OCI-LY3 (cell line): ENCODE data around the gene PDIA5.

ENCODE experiments used
- H2AFZ ChIP-seq: fragments of 200-600, 300-600 bp; shearing (Covaris generic); 2 replicates; pipeline ENCODE4 v1.6.0; 2014; ENCODE audit warnings: antibody characterized with exemption, low read depth, low read length
- H3K27ac ChIP-seq: fragments of 200-600, 300-600 bp; sonication (generic); 2 replicates; pipeline ENCODE4 v1.5.1; 2014; ENCODE audit warnings: mild to moderate bottlenecking, low read length, moderate library complexity, mixed read lengths
- H3K27me3 ChIP-seq: fragments of 200-600, 300-600 bp; sonication (generic); 2 replicates; pipeline ENCODE4 v1.6.1; 2014; ENCODE audit warnings: low read depth, low read length, mixed read lengths
- H3K36me3 ChIP-seq: fragments of 200-600, 300-600 bp; sonication (generic); replicated peaks from 2 replicates; pipeline ENCODE3; 2014; ENCODE audit warnings: low read depth, low read length, mixed read lengths
- H3K4me1 ChIP-seq: fragments of 300-600, 200-600 bp; sonication (generic); 2 replicates; pipeline ENCODE4 v1.6.1; 2014; ENCODE audit warnings: low read length, mixed read lengths
- H3K4me2 ChIP-seq: fragments of 200-600, 300-600 bp; sonication (generic); 2 replicates; pipeline ENCODE4 v1.6.1; 2014; ENCODE audit warnings: low read length, mixed read lengths
- H3K4me3 ChIP-seq: fragments of 300-600, 200-600 bp; sonication (generic); 2 replicates; pipeline ENCODE4 v1.5.1; 2014; ENCODE audit warnings: antibody characterized with exemption, mild to moderate bottlenecking, low read length, moderate library complexity
- H3K79me2 ChIP-seq: fragments of 300-600, 200-600 bp; shearing (Covaris generic); 2 replicates; pipeline ENCODE4 v1.6.1; 2014; ENCODE audit warnings: mild to moderate bottlenecking, low read length, mixed read lengths
- H3K9ac ChIP-seq: fragments of 300-600, 200-600 bp; shearing (Covaris generic); 2 replicates; pipeline ENCODE4 v1.6.0; 2014; ENCODE audit warnings: mild to moderate bottlenecking, low read length, moderate library complexity
- H3K9me3 ChIP-seq: fragments of 200-600, 300-600 bp; shearing (Covaris generic); 2 replicates; pipeline ENCODE4 v1.6.1; 2014; ENCODE audit warnings: low read length, mixed read lengths; ENCODE audit not compliant: insufficient read depth
- H4K20me1 ChIP-seq: fragments of 200-600, 300-600 bp; sonication (generic); 2 replicates; pipeline ENCODE4 v1.6.1; 2016; ENCODE audit warnings: low read length, mixed read lengths; ENCODE audit not compliant: insufficient read depth
- CTCF ChIP-seq: fragments of 200-600, 300-600 bp; sonication (generic); IDR thresholded peaks from 2 replicates; pipeline ENCODE4 v1.5.1; 2014; ENCODE audit warnings: antibody characterized with exemption, low read length, low read depth
- EZH2phosphoT487 ChIP-seq: fragments of 200-600 bp; shearing (Covaris generic); IDR thresholded peaks from 2 replicates; pipeline ENCODE4 v1.6.1; 2018; ENCODE audit warnings: antibody characterized with exemption, mixed run types, low read depth

The PDIA5 gene

GRCh38 chr3:123039178-123039577, 27.6 kb upstream of the PDIA5 start:
- Histone ChIP-seq H3K9me3 (no peaks in the 10 kb centered on the region), H3K27me3 (peaks cover 36% of the 10 kb centered on the region)

GRCh38 chr3:123042413-123042812, 24.4 kb upstream of the PDIA5 start:
- H2AFZ ChIP-seq = no peak overlapping the region
- no peaks in the 10 kb centered on the region for H3K9me3 ChIP-seq
- no peak overlapping the region for H3K4me3 ChIP-seq
- H3K79me2 ChIP-seq = no peaks in the 10 kb centered on the region
- H3K4me1 ChIP-seq = no peaks in the 10 kb centered on the region
- no peaks in the 10 kb centered on the region for H4K20me1 ChIP-seq
- no peaks in the 10 kb centered on the region for H3K36me3 ChIP-seq
- H3K27me3 ChIP-seq = peaks cover 38% of the 10 kb centered on the region
- no peak overlapping the region for H3K4me2 ChIP-seq
- TF ChIP-seq CTCF (no peak), EZH2phosphoT487 (no peak)
- H3K9ac ChIP-seq = no peak overlapping the region
- H3K27ac ChIP-seq = no peak overlapping the region

More at GRCh38 chr3:123039178-123039577, 27.6 kb upstream of the PDIA5 start:
- no peak overlapping the region for H3K27ac ChIP-seq
- H4K20me1 ChIP-seq = no peaks in the 10 kb centered on the region
- H2AFZ ChIP-seq = no peak overlapping the region
- H3K4me1 ChIP-seq = no peaks in the 10 kb centered on the region
- H3K4me3 ChIP-seq = no peak overlapping the region
- no peak for TF ChIP-seq CTCF
- no peak overlapping the region for H3K9ac ChIP-seq
- no peak overlapping the region for H3K4me2 ChIP-seq
- H3K36me3 ChIP-seq = no peaks in the 10 kb centered on the region
- H3K79me2 ChIP-seq = no peaks in the 10 kb centered on the region

GRCh38 chr3:123044981-123045763, 21.7 kb upstream of the PDIA5 start:
- Histone ChIP-seq H3K9me3 (no peaks in the 10 kb centered on the region), H3K4me1 (no peaks in the 10 kb centered on the region), H3K79me2 (no peaks in the 10 kb centered on the region), H3K27ac (no peak overlapping the region), H3K9ac (no peak overlapping the region), H3K36me3 (no peaks in the 10 kb centered on the region), H4K20me1 (no peaks in the 10 kb centered on the region), H3K27me3 (peaks cover 16% of the 10 kb centered on the region), H2AFZ (no peak overlapping the region), H3K4me2 (no peak overlapping the region), H3K4me3 (no peak overlapping the region)
- TF ChIP-seq EZH2phosphoT487 (no peak), CTCF (no peak)

GRCh38 chr3:123046262-123047061, 20.4 kb upstream of the PDIA5 start:
- H3K9me3 ChIP-seq = no peaks in the 10 kb centered on the region
- H3K27me3 ChIP-seq = peaks cover 6% of the 10 kb centered on the region
- 0 out of 2 replicates have a peak, but pooled peaks cover 2% of the 10 kb centered on the region for H3K4me1 ChIP-seq
- H2AFZ ChIP-seq = no peak overlapping the region
- no peaks in the 10 kb centered on the region for H3K36me3 ChIP-seq
- H3K4me3 ChIP-seq = no peak overlapping the region
- H3K27ac ChIP-seq = no peak overlapping the region
- H3K79me2 ChIP-seq = no peaks in the 10 kb centered on the region
- no peaks in the 10 kb centered on the region for H4K20me1 ChIP-seq
- no peak for TF ChIP-seq EZH2phosphoT487
- TF ChIP-seq CTCF = no peak
- no peak overlapping the region for H3K9ac ChIP-seq
- H3K4me2 ChIP-seq = no peak overlapping the region
